ENCODE results near the gene SLC41A1.

Gene SLC41A1

GRCh38 chr1:205766038-205766437, 47.0 kb downstream of the SLC41A1 start:
- FAIRE-seq: no peak
- DNase-seq (ENCODE audit: insufficient read length, low spot score): no peak
- TF ChIP-seq POU2F2 (IDR thresholded peaks at IDR 0.05; ENCODE audit: low read depth, low read length) (no peak), POLR2A (IDR thresholded peaks at IDR 0.05; ENCODE audit: low read depth, low read length) (no peak)

- TF ChIP-seq POLR2A (IDR thresholded peaks at IDR 0.05; ENCODE audit: low read depth, low read length): no peak
- no peak for TF ChIP-seq SPI1 (IDR thresholded peaks at IDR 0.05; ENCODE audit: low read depth, low read length)
- no peak for TF ChIP-seq PAX5 (IDR thresholded peaks at IDR 0.05; ENCODE audit: insufficient read depth, low read length, severe bottlenecking)
- no peak for DNase-seq (ENCODE audit: insufficient read length, low spot score)
- no peak for FAIRE-seq
Measured at GRCh38 chr1:205764578-205764977, 48.4 kb downstream of the SLC41A1 start.

- FAIRE-seq: peak; percentile 51
- TF ChIP-seq POLR2A (IDR thresholded peaks at IDR 0.05; ENCODE audit: low read depth, low read length): no peak
- peak; percentile 10; the same call in 1 of the 2 replicates for TF ChIP-seq SPI1 (IDR thresholded peaks at IDR 0.05; ENCODE audit: low read depth, low read length)
- TF ChIP-seq TAF1 (IDR thresholded peaks at IDR 0.05; ENCODE audit: low read depth, low read length): no peak
- TF ChIP-seq PAX5 (IDR thresholded peaks at IDR 0.05; ENCODE audit: insufficient read depth, low read length, severe bottlenecking): peak; percentile 62
- DNase-seq (ENCODE audit: insufficient read length, low spot score): no peak
Measured at GRCh38 chr1:205763980-205764379, 49.0 kb downstream of the SLC41A1 start.

- FAIRE-seq: no peak
- TF ChIP-seq POLR2A (IDR thresholded peaks at IDR 0.05; ENCODE audit: low read depth, low read length): no peak
- no peak for TF ChIP-seq TAF1 (IDR thresholded peaks at IDR 0.05; ENCODE audit: low read depth, low read length)
- TF ChIP-seq SPI1 (IDR thresholded peaks at IDR 0.05; ENCODE audit: low read depth, low read length): no peak
- TF ChIP-seq POLR2AphosphoS5 (IDR thresholded peaks at IDR 0.05; ENCODE audit: low read depth, low read length): no peak
- TF ChIP-seq POU2F2 (IDR thresholded peaks at IDR 0.05; ENCODE audit: low read depth, low read length): no peak
- TF ChIP-seq PAX5 (IDR thresholded peaks at IDR 0.05; ENCODE audit: insufficient read depth, low read length, severe bottlenecking): no peak
- no peak for DNase-seq (ENCODE audit: insufficient read length, low spot score)
Measured at GRCh38 chr1:205760606-205761005, 52.4 kb downstream of the SLC41A1 start.

GRCh38 chr1:205756552-205756951, 56.4 kb downstream of the SLC41A1 start:
- FAIRE-seq: no peak
- no peak for TF ChIP-seq POLR2AphosphoS5 (IDR thresholded peaks at IDR 0.05; ENCODE audit: low read depth, low read length)
- TF ChIP-seq PAX5 (IDR thresholded peaks at IDR 0.05; ENCODE audit: insufficient read depth, low read length, severe bottlenecking): no peak
- no peak for TF ChIP-seq POLR2A (IDR thresholded peaks at IDR 0.05; ENCODE audit: low read depth, low read length)
- TF ChIP-seq TAF1 (IDR thresholded peaks at IDR 0.05; ENCODE audit: low read depth, low read length): no peak
- TF ChIP-seq SPI1 (IDR thresholded peaks at IDR 0.05; ENCODE audit: low read depth, low read length): no peak
- no peak for DNase-seq (ENCODE audit: insufficient read length, low spot score)

- no peak for DNase-seq (ENCODE audit: insufficient read length, low spot score)
- FAIRE-seq: no peak
- TF ChIP-seq TAF1 (IDR thresholded peaks at IDR 0.05; ENCODE audit: low read depth, low read length) (no peak), POU2F2 (IDR thresholded peaks at IDR 0.05; ENCODE audit: low read depth, low read length) (no peak), SPI1 (IDR thresholded peaks at IDR 0.05; ENCODE audit: low read depth, low read length) (no peak), POLR2AphosphoS5 (IDR thresholded peaks at IDR 0.05; ENCODE audit: low read depth, low read length) (no peak)
Measured at GRCh38 chr1:205754857-205755256, 58.1 kb downstream of the SLC41A1 start.

GRCh38 chr1:205751036-205751651, 61.9 kb downstream of the SLC41A1 start:
- DNase-seq (ENCODE audit: insufficient read length, low spot score): no peak
- TF ChIP-seq POLR2AphosphoS5 (IDR thresholded peaks at IDR 0.05; ENCODE audit: low read depth, low read length) (no peak), TAF1 (IDR thresholded peaks at IDR 0.05; ENCODE audit: low read depth, low read length) (no peak), SPI1 (IDR thresholded peaks at IDR 0.05; ENCODE audit: low read depth, low read length) (no peak), POLR2A (IDR thresholded peaks at IDR 0.05; ENCODE audit: low read depth, low read length) (no peak), POU2F2 (IDR thresholded peaks at IDR 0.05; ENCODE audit: low read depth, low read length) (no peak), PAX5 (IDR thresholded peaks at IDR 0.05; ENCODE audit: insufficient read depth, low read length, severe bottlenecking) (no peak)
- peak; percentile 70 for FAIRE-seq

GRCh38 chr1:205750138-205751035, 62.6 kb downstream of the SLC41A1 start, which contains the start of gene NUCKS1:
Gene NUCKS1, minus strand, starts transcription at chr1:205750182. Its CDS starts 209 bp downstream, at chr1:205749973.
- DNase-seq (ENCODE audit: insufficient read length, low spot score) (peak; percentile 58), FAIRE-seq (peak; percentile 98)
- TF ChIP-seq POLR2A (IDR thresholded peaks at IDR 0.05; ENCODE audit: low read depth, low read length): peak; percentile 24; the same call in 1 of the 2 replicates
- peak; percentile 59 for TF ChIP-seq TAF1 (IDR thresholded peaks at IDR 0.05; ENCODE audit: low read depth, low read length)
- no peak for TF ChIP-seq POU2F2 (IDR thresholded peaks at IDR 0.05; ENCODE audit: low read depth, low read length)
- peak; percentile 66; the same call in 1 of the 2 replicates for TF ChIP-seq POLR2AphosphoS5 (IDR thresholded peaks at IDR 0.05; ENCODE audit: low read depth, low read length)
- TF ChIP-seq SPI1 (IDR thresholded peaks at IDR 0.05; ENCODE audit: low read depth, low read length): no peak

- FAIRE-seq (peak; percentile 93), DNase-seq (ENCODE audit: insufficient read length, low spot score) (peak; percentile 87)
Measured at GRCh38 chr1:205749234-205750137, 63.5 kb downstream of the SLC41A1 start.

More at GRCh38 chr1:205749234-205750137, 63.5 kb downstream of the SLC41A1 start:
- no peak for TF ChIP-seq PAX5 (IDR thresholded peaks at IDR 0.05; ENCODE audit: insufficient read depth, low read length, severe bottlenecking)
- no peak for TF ChIP-seq POU2F2 (IDR thresholded peaks at IDR 0.05; ENCODE audit: low read depth, low read length)
- TF ChIP-seq TAF1 (IDR thresholded peaks at IDR 0.05; ENCODE audit: low read depth, low read length): no peak
- TF ChIP-seq POLR2A (IDR thresholded peaks at IDR 0.05; ENCODE audit: low read depth, low read length): no peak; the same call in none of the 2 replicates
- TF ChIP-seq POLR2AphosphoS5 (IDR thresholded peaks at IDR 0.05; ENCODE audit: low read depth, low read length): no peak; the same call in none of the 2 replicates
- no peak for TF ChIP-seq SPI1 (IDR thresholded peaks at IDR 0.05; ENCODE audit: low read depth, low read length)

All from GM12891 (cell line).